ENCODE measurements around the gene WIPF1.

GRCh38 chr2:174560737-174561136 is 36.9 kb downstream of the WIPF1 start:
- TF ChIP-seq JUN (CRISPR knock-in tag; IDR thresholded peaks at IDR 0.05) (no peak), CTCF (IDR thresholded peaks at IDR 0.05) (no peak), MYBL2 (CRISPR knock-in tag; IDR thresholded peaks at IDR 0.05) (no peak), ZNF121 (CRISPR knock-in tag; IDR thresholded peaks at IDR 0.05) (no peak), PRRX2 (CRISPR knock-in tag; IDR thresholded peaks at IDR 0.05) (no peak), GRHL2 (CRISPR knock-in tag; IDR thresholded peaks at IDR 0.05; ENCODE audit: insufficient replicate concordance, severe bottlenecking) (no peak), SMAD3 (CRISPR knock-in tag; IDR thresholded peaks at IDR 0.05; ENCODE audit: borderline replicate concordance) (no peak), MXD4 (CRISPR knock-in tag; IDR thresholded peaks at IDR 0.05; ENCODE audit: borderline replicate concordance) (no peak), CBFB (CRISPR knock-in tag; IDR thresholded peaks at IDR 0.05; ENCODE audit: low read depth) (no peak), ZNF232 (CRISPR knock-in tag; IDR thresholded peaks at IDR 0.05) (no peak), CREM (CRISPR knock-in tag; IDR thresholded peaks at IDR 0.05) (no peak)
- TF ChIP-seq, protein P1, sequence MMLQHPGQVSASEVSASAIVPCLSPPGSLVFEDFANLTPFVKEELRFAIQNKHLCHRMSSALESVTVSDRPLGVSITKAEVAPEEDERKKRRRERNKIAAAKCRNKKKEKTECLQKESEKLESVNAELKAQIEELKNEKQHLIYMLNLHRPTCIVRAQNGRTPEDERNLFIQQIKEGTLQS (CRISPR knock-in tag; conservative IDR thresholded peaks at IDR 0.05), result no peak
- TF ChIP-seq, protein P2, sequence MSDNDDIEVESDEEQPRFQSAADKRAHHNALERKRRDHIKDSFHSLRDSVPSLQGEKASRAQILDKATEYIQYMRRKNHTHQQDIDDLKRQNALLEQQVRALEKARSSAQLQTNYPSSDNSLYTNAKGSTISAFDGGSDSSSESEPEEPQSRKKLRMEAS (CRISPR knock-in tag; IDR thresholded peaks at IDR 0.05), result no peak
- TF ChIP-seq, protein P3, sequence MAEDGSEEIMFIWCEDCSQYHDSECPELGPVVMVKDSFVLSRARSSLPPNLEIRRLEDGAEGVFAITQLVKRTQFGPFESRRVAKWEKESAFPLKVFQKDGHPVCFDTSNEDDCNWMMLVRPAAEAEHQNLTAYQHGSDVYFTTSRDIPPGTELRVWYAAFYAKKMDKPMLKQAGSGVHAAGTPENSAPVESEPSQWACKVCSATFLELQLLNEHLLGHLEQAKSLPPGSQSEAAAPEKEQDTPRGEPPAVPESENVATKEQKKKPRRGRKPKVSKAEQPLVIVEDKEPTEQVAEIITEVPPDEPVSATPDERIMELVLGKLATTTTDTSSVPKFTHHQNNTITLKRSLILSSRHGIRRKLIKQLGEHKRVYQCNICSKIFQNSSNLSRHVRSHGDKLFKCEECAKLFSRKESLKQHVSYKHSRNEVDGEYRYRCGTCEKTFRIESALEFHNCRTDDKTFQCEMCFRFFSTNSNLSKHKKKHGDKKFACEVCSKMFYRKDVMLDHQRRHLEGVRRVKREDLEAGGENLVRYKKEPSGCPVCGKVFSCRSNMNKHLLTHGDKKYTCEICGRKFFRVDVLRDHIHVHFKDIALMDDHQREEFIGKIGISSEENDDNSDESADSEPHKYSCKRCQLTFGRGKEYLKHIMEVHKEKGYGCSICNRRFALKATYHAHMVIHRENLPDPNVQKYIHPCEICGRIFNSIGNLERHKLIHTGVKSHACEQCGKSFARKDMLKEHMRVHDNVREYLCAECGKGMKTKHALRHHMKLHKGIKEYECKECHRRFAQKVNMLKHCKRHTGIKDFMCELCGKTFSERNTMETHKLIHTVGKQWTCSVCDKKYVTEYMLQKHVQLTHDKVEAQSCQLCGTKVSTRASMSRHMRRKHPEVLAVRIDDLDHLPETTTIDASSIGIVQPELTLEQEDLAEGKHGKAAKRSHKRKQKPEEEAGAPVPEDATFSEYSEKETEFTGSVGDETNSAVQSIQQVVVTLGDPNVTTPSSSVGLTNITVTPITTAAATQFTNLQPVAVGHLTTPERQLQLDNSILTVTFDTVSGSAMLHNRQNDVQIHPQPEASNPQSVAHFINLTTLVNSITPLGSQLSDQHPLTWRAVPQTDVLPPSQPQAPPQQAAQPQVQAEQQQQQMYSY (CRISPR knock-in tag; IDR thresholded peaks at IDR 0.05), result no peak

Measured in WTC11 (cell line).